Left lung (tissue), 10 donors: ENCODE data around the gene SPATA17. TPM values are rescaled to one million over a fixed set of nuclear protein-coding genes. Genes with fewer than 3 reads are reported as not detected.

ENCODE experiments used
- ATAC-seq: fragments of 200-7000 bp; cut with Tn5 transposase; one replicate; pipeline ENCODE4 v1.9.1; 2020; ENCODE audit warnings: moderate library complexity
- DNase-seq, 4 donors: peaks; one replicate each; pipeline ENCODE4 v3.0.0-alpha.2; 2013 to 2020
- H3K27ac ChIP-seq, 2 donors: fragments of 200-600 bp; sonication (generic) in 1 of 2; one replicate each; pipeline versions ENCODE4 v1.5.0 to v1.8.0; 2020 to 2021
- H3K27me3 ChIP-seq, 2 donors: fragments of 200-600 bp; sonication (generic) in 1 of 2; one replicate each; pipeline versions ENCODE4 v1.5.0 to v1.8.0; 2020 to 2021
- H3K36me3 ChIP-seq, 2 donors: fragments of 200-600 bp; sonication (generic) in 1 of 2; one replicate each; pipeline versions ENCODE4 v1.5.0 to v1.8.0; 2020 to 2021
- H3K4me1 ChIP-seq, 2 donors: fragments of 200-600 bp; one replicate each; pipeline ENCODE4 v1.8.0; 2021
- H3K4me3 ChIP-seq, 2 donors: fragments of 200-600 bp; sonication (generic) in 1 of 2; one replicate each; pipeline versions ENCODE4 v1.5.0 to v1.8.0; 2020 to 2021; ENCODE audit warnings: mild to moderate bottlenecking in 1 of 2
- H3K9me3 ChIP-seq, 2 donors: fragments of 200-600 bp; sonication (generic) in 1 of 2; one replicate each; pipeline versions ENCODE4 v1.5.0 to v1.8.0; 2020 to 2021
- CTCF ChIP-seq, 2 donors: fragments of 200-600 bp; sonication (generic) in 1 of 2; IDR thresholded peaks; one replicate each; pipeline versions ENCODE4 v1.5.0 to v1.8.0; 2021; ENCODE audit warnings: antibody characterized with exemption in 2 of 2
- intact Hi-C, 2 donors: fragments of 100-400 bp; cut with DNase I; formaldehyde crosslinking; loops; one replicate each; pipeline versions ENCODE4 v1.11.2 to v1.14.2; 2022
- polyA plus RNA-seq, 6 donors: library from polyadenylated mRNA; unstranded; fragments of 120-200 nt; gene quantifications; one replicate each; pipeline ENCODE4 v1.2.1, GENCODE V29; 2013; ENCODE audit not compliant: insufficient read length in 6 of 6
- total RNA-seq, 2 donors: library from RNA; stranded (reverse); fragmentation: NEBNext Ultra II Directional; extraction: Animal tissue kit (Norgen Biotek cat#: 25700); gene quantifications; one replicate each; pipeline ENCODE4 v1.2.1, GENCODE V29; 2021
- donor health status: DM: no; HTN: yes; CAD: no.
- donor health status: DM: no; HTN: no; CAD: no.

The SPATA17 gene
- total and polyA plus RNA-seq, 8 donors = 1.8 to 8.8 (median 6.4) TPM

GRCh38 chr1:217896490-217896889, 265.3 kb downstream of the SPATA17 start:
- DNase-seq = no peak
- Histone ChIP-seq H3K27me3 (no peaks in the 10 kb centered on the region), H3K27ac (no peak overlapping the region), H3K4me1 (no peaks in the 10 kb centered on the region), H3K9me3 (no peaks in the 10 kb centered on the region), H3K4me3 (no peak overlapping the region), H3K36me3 (no peaks in the 10 kb centered on the region)
- no peak for TF ChIP-seq CTCF (IDR thresholded peaks at IDR 0.05)
- intact Hi-C loops = no loop called here
- ATAC-seq = peak; percentile 19

GRCh38 chr1:217897100-217897499, 266.0 kb downstream of the SPATA17 start:
- intact Hi-C loops = no loop called here
- H3K27ac ChIP-seq = no peak overlapping the region
- H3K36me3 ChIP-seq = no peaks in the 10 kb centered on the region
- no peak for TF ChIP-seq CTCF (IDR thresholded peaks at IDR 0.05)
- ATAC-seq (no peak), DNase-seq (no peak)
- H3K4me3 ChIP-seq = no peak overlapping the region
- no peaks in the 10 kb centered on the region for H3K4me1 ChIP-seq
- H3K9me3 ChIP-seq = no peaks in the 10 kb centered on the region
- no peaks in the 10 kb centered on the region for H3K27me3 ChIP-seq

GRCh38 chr1:217899614-217900013, 268.5 kb downstream of the SPATA17 start:
- no peak for DNase-seq

GRCh38 chr1:217907504-217907903, 276.4 kb downstream of the SPATA17 start:
- Histone ChIP-seq H3K9me3 (no peaks in the 10 kb centered on the region), H3K27me3 (no peaks in the 10 kb centered on the region), H3K4me1 (no peaks in the 10 kb centered on the region), H3K4me3 (no peak overlapping the region), H3K27ac (no peak overlapping the region), H3K36me3 (no peaks in the 10 kb centered on the region)
- no peak for ATAC-seq
- no peak for TF ChIP-seq CTCF (IDR thresholded peaks at IDR 0.05)
- no peak for DNase-seq
- intact Hi-C loops = no loop called here

More at GRCh38 chr1:217899614-217900013, 268.5 kb downstream of the SPATA17 start:
- H3K4me1 ChIP-seq = no peaks in the 10 kb centered on the region
- ATAC-seq = no peak
- no peaks in the 10 kb centered on the region for H3K9me3 ChIP-seq
- no peaks in the 10 kb centered on the region for H3K36me3 ChIP-seq
- intact Hi-C loops = no loop called here
- H3K27ac ChIP-seq = no peak overlapping the region
- H3K4me3 ChIP-seq = no peak overlapping the region
- no peak for TF ChIP-seq CTCF (IDR thresholded peaks at IDR 0.05)
- H3K27me3 ChIP-seq = no peaks in the 10 kb centered on the region

GRCh38 chr1:217910203-217910602, 279.1 kb downstream of the SPATA17 start:
- Histone ChIP-seq H3K9me3 (no peaks in the 10 kb centered on the region), H3K27me3 (no peaks in the 10 kb centered on the region), H3K27ac (no peak overlapping the region), H3K4me1 (no peaks in the 10 kb centered on the region), H3K36me3 (no peaks in the 10 kb centered on the region), H3K4me3 (no peak overlapping the region)
- TF ChIP-seq CTCF (IDR thresholded peaks at IDR 0.05) = no peak
- intact Hi-C loops = no loop called here
- DNase-seq (no peak), ATAC-seq (no peak)
